Activated CD8-positive, alpha-beta memory T cell treated with anti-CD3 and anti-CD28 coated beads, Interleukin-2, amount 50 U/mL, for 4 hours (primary cell): ENCODE results near the gene WDR53.
"Not testable (repeated sequence)": the region's sequence is repeated elsewhere in the genome, so short reads cannot be mapped to it uniquely, and the experiment has no call there.

Experiments used
- DNase-seq: peaks from one replicate; pipeline ENCODE4 v3.0.0-alpha.2; 2020

Gene WDR53

DNA sequence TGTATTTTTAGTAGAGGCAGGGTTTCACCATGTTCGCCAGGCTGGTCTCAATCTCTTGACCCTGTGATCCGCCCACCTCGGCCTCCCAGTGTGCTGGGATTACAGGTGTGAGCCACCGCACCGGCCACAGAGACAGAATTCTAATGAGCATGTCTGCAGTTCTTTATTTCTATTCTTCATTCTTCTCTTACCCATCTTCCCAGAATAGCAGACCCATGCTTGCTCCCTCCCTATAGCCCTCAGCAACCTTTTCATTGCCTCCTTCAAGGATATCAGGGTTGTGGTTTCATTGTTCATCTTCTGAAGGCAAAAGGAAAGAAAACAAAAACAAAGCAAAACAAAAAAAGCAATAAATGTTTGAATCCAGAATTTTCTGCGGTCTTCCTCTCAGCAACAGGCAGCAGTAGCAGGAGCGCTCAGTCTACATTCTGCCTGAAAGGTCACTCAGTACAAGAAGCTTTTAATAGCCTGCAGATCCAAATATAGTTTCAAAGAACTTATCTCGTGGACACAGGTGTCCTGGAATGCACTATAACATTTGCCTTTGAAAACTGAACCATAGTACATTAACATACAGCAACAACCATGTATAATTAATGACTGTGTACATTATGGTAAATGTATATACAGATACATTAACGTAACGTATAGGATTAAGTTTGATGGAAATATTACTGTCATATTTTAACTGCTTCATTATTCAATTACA is 53.3 kb downstream of the WDR53 start, which contains the start of gene SMCO1:
Gene SMCO1 (minus strand): TSS at position 434 of the 709 bp plus-strand sequence. CDS start 137 bp downstream, at position 297.
- no peak for DNase-seq

DNA sequence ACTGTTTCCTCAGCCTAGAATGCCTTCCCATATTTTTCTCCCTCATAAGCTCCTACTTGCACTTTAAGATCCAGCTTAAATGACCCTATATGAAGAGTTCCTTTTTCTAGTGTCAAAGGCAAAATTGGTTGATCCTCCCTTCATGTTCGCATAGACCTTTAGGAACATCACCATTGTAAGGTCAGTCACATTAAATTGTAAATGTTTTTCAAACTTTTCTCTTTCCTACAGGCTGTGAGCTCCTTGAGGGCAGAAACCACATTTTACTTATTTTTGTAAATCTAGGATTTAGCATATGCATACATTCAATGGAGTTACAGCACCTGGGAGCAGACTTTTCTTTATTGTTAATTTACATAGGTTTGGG is 54.0 kb downstream of the WDR53 start:
- no peak for DNase-seq

DNA sequence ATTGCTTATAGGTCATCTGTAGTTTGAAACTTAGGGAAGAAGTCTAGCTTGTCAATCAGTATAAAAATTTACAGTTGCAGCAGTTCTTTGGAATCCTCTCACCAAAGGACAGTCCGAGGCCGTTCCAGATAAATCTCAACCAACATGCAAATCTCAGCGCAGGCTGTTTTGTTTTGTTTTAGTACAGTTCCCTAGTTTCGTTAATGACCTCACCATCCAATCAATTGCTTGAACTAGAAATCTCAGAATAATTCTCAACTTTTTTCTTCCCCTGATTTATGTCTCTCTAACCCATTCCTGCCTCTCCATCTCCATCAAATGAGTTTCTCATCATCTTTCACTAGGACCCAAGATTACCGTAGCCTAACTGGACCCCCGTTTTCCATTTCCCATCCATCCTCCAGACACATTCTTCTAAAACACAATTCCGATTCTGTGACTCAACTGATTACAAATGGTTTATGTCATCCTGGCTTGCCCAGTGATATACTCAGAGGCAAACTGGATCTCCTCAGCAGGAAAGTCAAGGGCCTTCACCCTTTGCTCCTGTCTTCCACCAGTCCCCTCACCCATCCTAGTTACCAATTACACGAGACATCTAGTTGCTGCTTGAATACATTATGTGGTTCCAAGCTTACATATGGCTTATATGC is 54.5 kb downstream of the WDR53 start:
- no peak for DNase-seq

DNA sequence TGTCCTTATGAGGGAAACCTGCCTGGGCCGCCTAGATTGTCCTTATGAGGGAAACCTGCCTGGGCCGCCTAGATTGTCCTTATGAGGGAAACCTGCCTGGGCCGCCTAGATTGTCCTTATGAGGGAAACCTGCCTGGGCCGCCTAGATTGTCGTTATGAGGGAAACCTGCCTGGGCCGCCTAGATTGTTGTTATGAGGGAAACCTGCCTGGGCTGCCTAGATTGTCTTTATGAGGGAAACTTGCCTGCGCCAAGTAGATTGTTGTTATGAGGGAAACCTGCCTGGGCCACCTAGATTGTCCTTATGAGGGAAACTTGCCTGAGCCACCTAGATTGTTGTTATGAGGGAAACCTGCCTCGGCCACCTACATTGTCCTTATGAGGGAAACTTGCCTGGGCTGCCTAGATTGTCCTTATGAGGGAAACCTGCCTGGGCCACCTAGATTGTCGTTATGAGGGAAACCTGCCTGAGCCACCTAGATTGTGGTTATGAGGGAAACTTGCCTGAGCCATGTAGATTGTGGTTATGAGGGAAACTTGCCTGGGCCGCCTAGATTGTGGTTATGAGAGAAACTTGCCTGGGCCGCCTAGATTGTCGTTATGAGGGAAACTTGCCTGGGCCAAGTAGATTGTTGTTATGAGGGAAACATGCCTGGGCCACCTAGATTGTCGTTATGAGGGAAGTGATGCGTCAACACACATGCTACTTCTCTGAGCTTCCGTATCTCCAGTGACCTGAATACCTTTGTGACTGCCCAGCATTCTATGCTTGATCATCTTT is 56.5 kb downstream of the WDR53 start:
- DNase-seq, result not testable (repeated sequence)

- not testable (repeated sequence) for DNase-seq
Measured at GRCh38 chr3:196511108-196511507, 57.2 kb downstream of the WDR53 start.

DNA sequence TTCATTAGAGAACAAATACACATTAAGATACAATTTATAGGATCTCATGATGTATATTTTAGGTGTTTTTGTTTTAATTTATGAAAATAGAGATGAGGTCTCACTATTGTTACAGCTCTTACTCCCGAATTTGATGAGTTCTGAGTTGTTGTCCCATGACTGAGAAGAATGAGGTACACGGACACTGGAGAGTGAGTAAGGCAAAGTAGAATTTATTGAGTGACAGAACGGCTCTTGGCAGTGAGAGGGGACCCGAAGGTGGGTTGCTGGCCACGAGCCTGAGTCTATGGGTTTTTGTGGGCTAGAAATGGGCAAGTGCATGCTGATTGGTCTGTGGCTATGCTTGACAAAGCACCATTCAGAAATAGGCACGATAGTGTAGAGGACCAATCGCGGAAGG is 61.7 kb downstream of the WDR53 start:
- DNase-seq, result no peak

- no peak for DNase-seq
Measured at GRCh38 chr3:196504556-196504955, 63.8 kb downstream of the WDR53 start.
